Natural killer cell (primary cell): ENCODE results near the gene UBR2. TPM values are rescaled to one million over a fixed set of nuclear protein-coding genes. Genes with fewer than 3 reads are reported as not detected.

Experiments
- ATAC-seq, 3 donors: fragments of 150-1000 bp in 2 of 3; fragments of 200-7000 bp in 1 of 3; cut with Tn5 transposase; 1 replicate in 1 of 3; 2 replicates in 2 of 3; pipeline ENCODE4 v1.10.0; 2021; ENCODE audit warnings: mild to moderate bottlenecking in 2 of 3, moderate library complexity in 2 of 3
- DNase-seq, 2 donors: peaks; one replicate each; pipeline versions ENCODE4 v3.0.0 to v3.0.0-alpha.2; 2013 to 2021; ENCODE audit warnings: mixed read lengths in 1 of 2
- H3K27ac ChIP-seq: one replicate; pipeline ENCODE4 v1.5.1; 2013; ENCODE audit warnings: mild to moderate bottlenecking, low read length
- H3K27me3 ChIP-seq: one replicate; pipeline ENCODE4 v1.6.1; 2013; ENCODE audit warnings: low read length; ENCODE audit not compliant: control insufficient read depth, insufficient read depth
- H3K36me3 ChIP-seq: one replicate; pipeline ENCODE4 v1.6.1; 2013; ENCODE audit warnings: low read length; ENCODE audit not compliant: control insufficient read depth, insufficient read depth
- H3K4me1 ChIP-seq: one replicate; pipeline ENCODE4 v1.6.1; 2013; ENCODE audit warnings: low read length; ENCODE audit not compliant: control insufficient read depth, insufficient read depth
- H3K4me3 ChIP-seq: one replicate; pipeline ENCODE4 v1.5.1; 2013; ENCODE audit warnings: low read length
- H3K9me3 ChIP-seq: one replicate; pipeline ENCODE4 v1.6.1; 2013; ENCODE audit warnings: low read length; ENCODE audit not compliant: control insufficient read depth, insufficient read depth
- H3K27ac Mint-ChIP-seq, 2 donors: one replicate each; pipeline ENCODE4 v1.8.0; 2022; ENCODE audit warnings: mild to moderate bottlenecking in 2 of 2, mixed read lengths in 2 of 2, moderate library complexity in 1 of 2
- H3K27me3 Mint-ChIP-seq, 2 donors: one replicate each; pipeline ENCODE4 v1.8.0; 2022; ENCODE audit warnings: low read depth in 2 of 2, mixed read lengths in 2 of 2
- H3K36me3 Mint-ChIP-seq: one replicate; pipeline ENCODE4 v1.8.0; 2022; ENCODE audit warnings: mixed read lengths
- H3K4me1 Mint-ChIP-seq, 2 donors: one replicate each; pipeline ENCODE4 v1.8.0; 2022; ENCODE audit warnings: mixed read lengths in 2 of 2
- H3K4me3 Mint-ChIP-seq: one replicate; pipeline ENCODE4 v1.8.0; 2022; ENCODE audit warnings: mild to moderate bottlenecking, moderate library complexity, mixed read lengths
- H3K9me3 Mint-ChIP-seq, 2 donors: one replicate each; pipeline ENCODE4 v1.8.0; 2022; ENCODE audit warnings: mixed read lengths in 2 of 2
- WGBS: methylation state at CpG from one replicate; pipeline ENCODE4 v1.1.7; 2013; ENCODE audit warnings: missing lambda C conversion rate; ENCODE audit not compliant: insufficient coverage; 5-methylcytosine and 5-hydroxymethylcytosine counted together
- intact Hi-C: fragments of 100-400 bp; cut with micrococcal nuclease; formaldehyde crosslinking; loops from one replicate; pipeline ENCODE4 v1.14.2; 2022
- total RNA-seq, 4 donors: library from RNA; stranded (reverse); fragments of 120-200 nt in 1 of 4; gene quantifications; one replicate each; pipeline versions ENCODE4 v1.2.3 to v1.2.4, GENCODE V29; 2013 to 2022
- TF ChIP-seq, protein P1 (sequence below): fragments of 200-600 bp; IDR thresholded peaks from one replicate; pipeline ENCODE4 v1.8.0; 2022; ENCODE audit warnings: antibody characterized with exemption

The UBR2 gene
- total RNA-seq, 3 donors from 2014 or later (not counting 1 experiment from before 2014, with no cell fraction given): 44.9 to 57.3 (median 53.2) TPM

DNA sequence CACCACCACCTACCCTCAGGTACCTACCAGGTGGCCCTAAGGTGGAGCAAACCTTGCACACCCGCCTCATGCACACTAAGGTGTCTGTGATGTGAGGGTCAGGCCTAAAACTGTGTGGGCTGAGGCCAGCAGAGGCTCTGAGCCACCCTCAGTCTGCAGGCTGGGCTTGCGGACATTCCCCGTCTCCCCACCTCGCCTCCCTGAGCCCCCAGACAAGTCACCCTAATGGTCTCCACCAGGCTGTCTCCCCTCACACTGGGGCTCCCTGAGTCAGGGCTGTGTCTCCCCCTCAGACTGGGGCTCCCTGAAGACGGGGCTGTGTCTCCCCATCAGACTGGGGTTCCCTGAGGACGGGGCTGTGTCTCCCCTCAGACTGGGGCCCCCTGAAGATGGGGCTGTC, 146.0 kb downstream of the UBR2 start:
- ATAC-seq (no peak), DNase-seq (no peak)
- H3K4me3 ChIP-seq: no peak overlapping the region
- Mint-ChIP-seq H3K27ac (no peak overlapping the region), H3K4me1 (no peaks in the 10 kb centered on the region), H3K9me3 (peaks cover 0 to 3% of the 10 kb centered on the region in 2 donors), H3K4me3 (no peak overlapping the region), H3K36me3 (no peaks in the 10 kb centered on the region), H3K27me3 (peaks cover 0 to 6% of the 10 kb centered on the region in 2 donors)
- no peaks in the 10 kb centered on the region for H3K4me1 ChIP-seq
- H3K9me3 ChIP-seq: no peaks in the 10 kb centered on the region
- no peaks in the 10 kb centered on the region for H3K27me3 ChIP-seq
- TF ChIP-seq, protein P1, sequence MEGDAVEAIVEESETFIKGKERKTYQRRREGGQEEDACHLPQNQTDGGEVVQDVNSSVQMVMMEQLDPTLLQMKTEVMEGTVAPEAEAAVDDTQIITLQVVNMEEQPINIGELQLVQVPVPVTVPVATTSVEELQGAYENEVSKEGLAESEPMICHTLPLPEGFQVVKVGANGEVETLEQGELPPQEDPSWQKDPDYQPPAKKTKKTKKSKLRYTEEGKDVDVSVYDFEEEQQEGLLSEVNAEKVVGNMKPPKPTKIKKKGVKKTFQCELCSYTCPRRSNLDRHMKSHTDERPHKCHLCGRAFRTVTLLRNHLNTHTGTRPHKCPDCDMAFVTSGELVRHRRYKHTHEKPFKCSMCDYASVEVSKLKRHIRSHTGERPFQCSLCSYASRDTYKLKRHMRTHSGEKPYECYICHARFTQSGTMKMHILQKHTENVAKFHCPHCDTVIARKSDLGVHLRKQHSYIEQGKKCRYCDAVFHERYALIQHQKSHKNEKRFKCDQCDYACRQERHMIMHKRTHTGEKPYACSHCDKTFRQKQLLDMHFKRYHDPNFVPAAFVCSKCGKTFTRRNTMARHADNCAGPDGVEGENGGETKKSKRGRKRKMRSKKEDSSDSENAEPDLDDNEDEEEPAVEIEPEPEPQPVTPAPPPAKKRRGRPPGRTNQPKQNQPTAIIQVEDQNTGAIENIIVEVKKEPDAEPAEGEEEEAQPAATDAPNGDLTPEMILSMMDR: no peak
- no peaks in the 10 kb centered on the region for H3K36me3 ChIP-seq
- WGBS: 97% methylated on average over 6 of the region's 6 CpGs
- intact Hi-C loops: no loop called here
- no peak overlapping the region for H3K27ac ChIP-seq

DNA sequence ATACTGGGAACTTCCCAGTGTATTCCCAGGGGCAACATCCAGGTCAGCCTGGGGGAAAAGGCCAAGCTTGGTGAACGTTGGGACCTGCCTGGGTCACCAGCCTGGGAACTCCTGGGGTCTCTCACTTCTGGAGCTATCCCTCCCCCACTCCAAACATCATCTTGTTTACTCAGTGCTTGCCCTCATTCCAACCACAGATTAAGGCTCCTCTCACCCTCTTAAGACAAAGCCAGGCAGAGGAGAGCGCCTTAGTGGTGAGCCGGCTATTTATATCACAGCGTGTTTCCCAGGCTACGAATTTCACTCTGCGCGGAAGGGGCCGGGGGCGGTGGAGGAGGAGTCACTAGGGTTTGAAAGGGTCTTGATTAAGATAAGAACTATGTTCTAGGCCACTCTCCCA, 146.5 kb downstream of the UBR2 start:
- no peaks in the 10 kb centered on the region for H3K4me1 ChIP-seq
- no peak overlapping the region for H3K27ac ChIP-seq
- 34% methylated on average over 5 of the region's 9 CpGs for WGBS
- no peaks in the 10 kb centered on the region for H3K36me3 ChIP-seq
- Mint-ChIP-seq H3K27me3 (peaks cover 0 to 6% of the 10 kb centered on the region in 2 donors), H3K9me3 (peaks cover 0 to 3% of the 10 kb centered on the region in 2 donors), H3K36me3 (no peaks in the 10 kb centered on the region), H3K4me1 (no peaks in the 10 kb centered on the region), H3K27ac (no peak overlapping the region), H3K4me3 (no peak overlapping the region)
- ATAC-seq: no peak
- no peak for DNase-seq
- no peak overlapping the region for H3K4me3 ChIP-seq
- H3K9me3 ChIP-seq: no peaks in the 10 kb centered on the region
- TF ChIP-seq, protein P1: no peak
- no peaks in the 10 kb centered on the region for H3K27me3 ChIP-seq
- intact Hi-C loops: no loop called here

DNA sequence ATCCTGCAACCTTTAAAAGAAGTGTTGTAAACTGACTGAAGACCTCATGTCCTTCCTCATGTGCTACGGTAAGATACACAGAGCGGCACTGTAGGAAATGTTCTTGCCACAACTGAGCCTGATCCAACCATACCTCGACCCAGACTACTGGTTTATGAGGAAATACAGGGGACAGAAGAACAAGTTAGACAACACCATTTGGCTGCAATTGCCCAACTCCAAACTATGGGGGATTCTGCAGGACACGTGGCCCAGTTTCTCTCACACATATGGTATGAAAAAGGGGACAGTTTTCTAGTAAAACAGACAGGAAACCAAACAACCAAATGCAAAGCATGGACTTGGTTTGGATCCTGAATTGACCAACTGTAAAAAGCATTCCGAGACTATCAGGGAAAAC, 148.1 kb downstream of the UBR2 start:
- no peak overlapping the region for H3K27ac Mint-ChIP-seq
- Histone ChIP-seq H3K9me3 (no peaks in the 10 kb centered on the region), H3K4me3 (no peak overlapping the region), H3K36me3 (no peaks in the 10 kb centered on the region), H3K27me3 (no peaks in the 10 kb centered on the region), H3K4me1 (no peaks in the 10 kb centered on the region), H3K27ac (no peak overlapping the region)
- no peak overlapping the region for H3K4me3 Mint-ChIP-seq
- H3K4me1 Mint-ChIP-seq: no peaks in the 10 kb centered on the region
- DNase-seq (no peak), ATAC-seq (no peak)
- no peaks in the 10 kb centered on the region for H3K36me3 Mint-ChIP-seq
- H3K27me3 Mint-ChIP-seq: peaks cover 0 to 6% of the 10 kb centered on the region in 2 donors
- TF ChIP-seq, protein P1: no peak
- WGBS: 93% methylated on average over 5 of the region's 5 CpGs
- peaks cover 0 to 3% of the 10 kb centered on the region in 2 donors for H3K9me3 Mint-ChIP-seq
- intact Hi-C loops: no loop called here

DNA sequence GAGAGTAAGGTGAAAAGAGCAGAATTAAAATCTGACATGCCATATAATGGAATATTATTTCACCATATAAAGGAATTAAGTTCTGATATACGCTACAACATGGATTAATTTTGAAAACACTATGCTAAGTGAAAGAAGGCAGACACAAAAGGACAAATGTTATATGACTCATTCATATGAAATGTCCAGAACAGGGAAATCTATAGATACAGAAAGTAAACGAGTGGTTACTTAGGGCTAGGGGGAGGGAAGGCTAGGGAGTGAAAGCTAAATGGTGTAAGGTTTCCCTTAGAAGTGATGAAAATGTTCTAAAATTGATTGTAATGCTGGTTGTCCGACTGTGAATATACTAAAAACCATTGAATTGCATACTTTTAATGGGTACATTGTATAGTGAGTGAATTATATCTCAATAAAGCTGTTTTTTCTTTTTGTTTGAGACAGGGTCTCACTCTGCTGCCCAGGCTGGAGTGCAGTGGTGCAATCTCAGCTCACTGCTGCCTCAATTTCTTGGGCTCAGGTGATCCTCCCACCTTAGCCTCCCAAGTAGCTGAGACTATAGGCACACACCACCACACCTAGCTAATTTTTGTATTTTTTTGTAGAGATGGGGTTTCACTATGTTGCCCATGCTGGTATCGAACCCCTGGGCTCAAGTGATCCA, 150.4 kb downstream of the UBR2 start:
- Mint-ChIP-seq H3K27ac (no peak overlapping the region), H3K4me3 (no peak overlapping the region), H3K36me3 (no peaks in the 10 kb centered on the region), H3K9me3 (peaks cover 0 to 3% of the 10 kb centered on the region in 2 donors), H3K4me1 (no peaks in the 10 kb centered on the region), H3K27me3 (peaks cover 0 to 4% of the 10 kb centered on the region in 2 donors)
- WGBS: 82% methylated on average over 3 of the region's 4 CpGs
- Histone ChIP-seq H3K4me3 (no peak overlapping the region), H3K27me3 (no peaks in the 10 kb centered on the region), H3K9me3 (no peaks in the 10 kb centered on the region), H3K36me3 (no peaks in the 10 kb centered on the region), H3K27ac (no peak overlapping the region), H3K4me1 (no peaks in the 10 kb centered on the region)
- ATAC-seq (no peak), DNase-seq (no peak)
- TF ChIP-seq, protein P1: no peak
- intact Hi-C loops: no loop called here
